Myocyte (in vitro differentiated cells): ENCODE data around the gene NOS3. TPM values are rescaled to one million over a fixed set of nuclear protein-coding genes. Genes with fewer than 3 reads are reported as not detected.
"Not testable (repeated sequence)": the region's sequence is repeated elsewhere in the genome, so short reads cannot be mapped to it uniquely, and the experiment has no call there.

Experiments
- DNase-seq: peaks from one replicate; pipeline ENCODE4 v3.0.0-alpha.2; 2012; ENCODE audit warnings: low read depth
- total RNA-seq: library from RNA; depleted of rRNA; stranded (reverse); fragments of >200 nt; gene quantifications from 2 replicates; pipeline ENCODE4 v1.2.3, GENCODE V29; 2014

NOS3 gene
- total RNA-seq, 1 donor from 2014 or later, result not detected

DNA sequence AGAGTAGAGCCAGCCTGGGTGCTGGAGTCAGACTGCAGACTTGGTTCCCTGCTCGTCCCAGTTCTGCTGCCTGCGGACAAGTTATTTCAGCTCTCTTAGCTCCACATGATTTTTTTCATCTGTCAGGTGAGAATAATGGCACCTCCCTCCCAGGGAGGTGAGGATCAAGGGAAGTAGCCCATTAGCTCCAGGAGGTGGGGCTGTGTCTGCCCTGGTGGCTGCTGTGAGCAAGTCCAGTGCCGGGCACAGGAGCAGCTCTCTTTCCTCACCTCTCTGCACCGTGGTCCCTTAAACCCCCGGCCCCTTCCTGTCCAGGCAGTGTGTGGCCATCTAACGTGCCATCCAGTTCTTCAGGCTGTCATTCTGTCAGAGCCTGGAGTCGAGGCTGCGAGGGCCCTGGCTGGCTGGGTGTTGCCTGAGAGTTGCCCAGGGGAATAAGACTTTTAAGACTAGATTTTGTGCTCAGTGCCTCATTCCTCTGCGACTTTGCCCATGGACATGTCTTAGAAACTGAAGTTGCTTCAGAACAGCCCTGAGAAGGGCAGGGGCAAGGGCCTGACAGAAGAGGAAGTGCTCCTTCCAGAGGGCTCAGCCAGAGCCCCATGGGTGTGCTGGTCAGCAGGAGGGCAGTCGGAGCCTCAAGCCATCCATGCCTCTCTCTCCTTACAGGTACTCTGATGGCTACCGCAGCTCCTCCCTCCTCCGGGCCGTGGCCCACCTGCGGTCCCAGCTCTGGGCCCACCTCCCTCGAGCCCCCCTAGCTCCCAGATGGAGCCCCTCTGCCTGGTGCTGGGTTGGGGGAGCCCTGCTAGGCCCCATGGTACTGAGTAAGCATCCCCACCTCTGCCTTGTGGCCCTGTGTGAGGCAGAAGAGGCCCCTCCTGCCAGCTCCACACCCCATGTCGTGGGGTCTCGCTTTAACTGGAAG is 42.4 kb downstream of the NOS3 start:
- DNase-seq, result no peak

DNA sequence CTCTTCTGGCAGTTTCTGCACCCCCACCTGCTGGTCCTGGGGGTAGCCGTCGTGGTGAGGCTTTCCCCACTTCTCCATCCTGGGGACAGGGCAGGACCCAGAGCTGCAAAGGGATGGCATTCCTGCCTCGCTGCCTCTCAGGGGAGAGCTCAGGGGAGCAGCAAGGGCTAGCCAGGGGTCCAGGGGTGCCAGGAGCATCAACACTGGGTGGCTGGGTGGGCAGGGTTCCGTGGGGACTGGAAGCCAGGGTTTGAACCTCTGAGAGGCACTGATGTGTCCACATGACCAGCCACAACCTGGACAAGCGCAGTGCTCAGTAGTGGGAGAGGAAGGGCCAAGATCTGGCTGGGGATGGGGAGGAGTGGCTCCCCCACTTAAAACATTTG is 43.0 kb downstream of the NOS3 start:
- no peak for DNase-seq

DNA sequence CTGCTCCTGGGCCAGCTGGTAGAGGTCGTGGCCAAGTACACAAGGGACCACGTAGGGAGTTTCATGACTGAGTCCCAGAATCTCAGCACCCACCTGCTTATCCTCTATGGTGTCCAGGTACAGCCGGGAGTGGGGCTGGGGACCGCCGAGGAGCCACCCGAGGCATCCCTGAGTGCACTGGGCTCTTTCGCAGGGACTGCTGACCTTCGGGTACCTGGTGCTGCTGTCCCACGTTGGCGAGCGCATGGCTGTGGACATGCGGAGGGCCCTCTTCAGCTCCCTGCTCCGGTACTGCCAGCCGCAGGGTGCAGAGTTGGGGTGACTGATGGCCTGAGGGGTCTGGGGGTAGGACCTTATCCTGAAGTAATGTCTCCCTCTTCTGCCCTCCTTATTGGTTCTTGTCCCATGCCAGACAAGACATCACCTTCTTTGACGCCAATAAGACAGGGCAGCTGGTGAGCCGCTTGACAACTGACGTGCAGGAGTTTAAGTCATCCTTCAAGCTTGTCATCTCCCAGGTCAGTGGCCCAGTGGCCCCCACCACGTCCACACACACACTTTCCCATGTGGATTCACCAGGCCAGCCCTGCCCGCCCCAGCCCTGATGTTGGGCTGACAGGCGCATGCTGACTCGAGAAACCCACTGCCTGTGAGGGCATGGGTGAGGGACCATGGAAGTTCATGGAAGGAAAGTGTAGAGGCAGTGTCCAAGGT is 43.7 kb downstream of the NOS3 start:
- no peak for DNase-seq

DNA sequence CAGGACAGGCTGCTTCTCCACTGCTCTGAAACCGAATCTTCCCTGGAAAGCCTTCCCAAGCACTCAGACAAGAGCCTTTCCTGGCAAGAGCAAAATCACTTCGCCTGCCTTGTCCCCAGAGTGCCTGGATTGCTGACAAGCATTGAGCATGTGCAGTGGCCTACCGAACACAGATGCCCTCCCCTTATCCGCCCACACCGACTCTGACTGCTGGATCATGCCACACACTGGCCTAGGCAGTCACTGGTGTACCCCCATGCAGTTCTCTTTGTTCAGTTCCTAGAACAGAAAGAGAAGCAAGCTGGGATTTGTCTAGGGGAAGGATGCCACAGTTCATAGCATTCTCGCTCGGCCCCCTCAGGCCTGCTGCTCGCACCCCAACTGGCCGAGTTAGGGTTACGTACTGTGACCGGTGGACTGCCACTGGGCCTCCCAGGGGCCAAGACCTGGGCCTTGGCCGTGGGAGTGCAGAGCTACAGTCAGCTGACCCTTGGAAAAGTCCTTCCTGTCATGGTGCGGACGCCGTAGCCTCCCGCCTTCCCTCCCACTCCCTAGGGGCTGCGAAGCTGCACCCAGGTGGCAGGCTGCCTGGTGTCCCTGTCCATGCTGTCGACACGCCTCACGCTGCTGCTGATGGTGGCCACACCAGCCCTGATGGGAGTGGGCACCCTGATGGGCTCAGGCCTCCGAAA is 44.4 kb downstream of the NOS3 start:
- no peak for DNase-seq

DNA sequence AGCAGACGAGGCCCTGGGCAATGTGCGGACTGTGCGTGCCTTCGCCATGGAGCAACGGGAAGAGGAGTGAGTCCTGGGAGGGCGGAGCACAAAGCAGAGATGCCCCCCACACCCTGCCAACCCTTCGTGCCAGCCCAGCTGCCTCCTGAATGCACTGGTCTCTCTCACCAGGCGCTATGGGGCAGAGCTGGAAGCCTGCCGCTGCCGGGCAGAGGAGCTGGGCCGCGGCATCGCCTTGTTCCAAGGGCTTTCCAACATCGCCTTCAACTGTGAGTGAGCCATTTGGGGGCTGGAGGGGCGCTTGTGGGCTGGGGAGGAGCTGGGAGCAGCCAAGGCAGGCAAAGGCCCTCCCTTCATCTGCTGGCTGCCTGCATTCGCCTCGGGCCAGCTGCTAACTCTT is 45.1 kb downstream of the NOS3 start:
- DNase-seq, result no peak

DNA sequence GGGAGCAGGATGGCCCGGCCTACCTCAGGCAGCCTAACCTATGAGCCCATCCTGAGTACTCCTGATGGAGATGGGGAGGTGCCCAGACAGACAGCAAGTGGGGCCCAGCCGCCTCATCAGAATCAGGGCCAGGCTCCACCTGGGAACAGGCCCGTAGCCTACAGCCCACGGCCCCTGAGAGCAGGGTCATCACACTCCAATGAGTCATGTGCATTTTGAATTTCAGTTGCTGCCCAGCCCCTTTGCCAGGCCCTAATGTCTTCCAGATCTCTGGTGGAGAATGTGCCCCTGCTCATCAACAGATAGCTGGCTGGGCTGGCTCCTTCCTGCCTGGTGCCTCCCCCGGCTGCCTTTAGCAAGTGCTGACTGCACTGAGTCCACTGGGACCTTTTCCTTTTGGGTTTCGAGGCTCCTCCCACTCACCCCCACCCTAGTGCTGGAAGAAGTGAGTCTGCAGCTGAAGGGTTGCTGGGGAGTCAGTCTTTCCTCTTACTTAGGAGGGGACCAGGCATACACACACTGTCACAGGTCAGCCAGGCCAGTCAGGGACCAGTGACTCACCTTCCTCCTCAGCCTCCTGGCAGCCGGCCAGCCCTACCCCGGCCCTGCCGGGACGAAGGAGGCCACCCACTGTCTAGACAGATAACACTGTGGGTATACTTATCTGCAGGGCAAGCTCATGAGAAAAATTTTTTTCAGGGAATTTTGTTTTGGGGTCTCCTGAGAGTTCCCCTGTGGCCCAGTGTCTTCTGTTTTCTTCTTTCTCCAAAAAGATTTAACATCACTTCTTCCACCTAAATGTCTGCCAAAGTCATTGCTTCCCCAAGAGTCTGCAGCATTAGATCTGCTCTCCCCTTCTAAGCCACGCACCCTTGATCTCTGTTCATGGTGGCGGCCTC is 48.4 kb downstream of the NOS3 start:
- DNase-seq, result peak; percentile 90

DNA sequence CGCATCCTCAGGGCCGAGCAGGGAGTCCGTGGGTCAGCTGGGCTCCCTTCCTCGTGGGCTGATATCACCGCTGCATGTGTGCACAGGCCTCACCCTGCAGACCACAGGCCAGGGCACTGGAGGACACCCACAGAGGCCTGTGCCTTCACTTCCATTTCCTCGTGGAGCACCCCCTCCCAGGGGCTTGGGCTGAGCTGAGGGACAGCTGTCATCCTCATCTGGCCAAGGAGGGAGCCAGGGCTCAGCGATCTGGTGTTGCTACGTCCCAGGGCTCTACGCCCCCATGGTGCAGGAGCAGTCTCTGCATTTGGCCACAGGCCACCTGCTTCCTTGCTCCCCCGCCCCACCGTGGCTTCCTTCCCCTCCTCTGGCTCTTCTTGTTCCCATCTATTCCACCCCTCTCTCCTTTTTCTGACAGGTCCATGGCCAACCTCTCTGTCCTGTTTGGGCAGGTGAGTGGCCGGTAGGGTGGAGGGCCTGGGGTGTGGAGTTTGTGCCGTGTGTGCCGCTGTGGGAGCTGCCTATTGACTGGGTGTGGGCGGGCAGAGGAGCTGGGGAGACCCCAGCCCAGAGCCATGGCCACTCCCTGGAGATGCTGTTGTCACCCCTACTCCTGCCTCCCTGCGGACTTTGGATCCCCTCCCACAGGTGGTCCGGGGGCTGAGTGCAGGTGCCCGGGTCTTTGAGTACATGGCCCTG is 49.2 kb downstream of the NOS3 start:
- DNase-seq, result peak; percentile 84

DNA sequence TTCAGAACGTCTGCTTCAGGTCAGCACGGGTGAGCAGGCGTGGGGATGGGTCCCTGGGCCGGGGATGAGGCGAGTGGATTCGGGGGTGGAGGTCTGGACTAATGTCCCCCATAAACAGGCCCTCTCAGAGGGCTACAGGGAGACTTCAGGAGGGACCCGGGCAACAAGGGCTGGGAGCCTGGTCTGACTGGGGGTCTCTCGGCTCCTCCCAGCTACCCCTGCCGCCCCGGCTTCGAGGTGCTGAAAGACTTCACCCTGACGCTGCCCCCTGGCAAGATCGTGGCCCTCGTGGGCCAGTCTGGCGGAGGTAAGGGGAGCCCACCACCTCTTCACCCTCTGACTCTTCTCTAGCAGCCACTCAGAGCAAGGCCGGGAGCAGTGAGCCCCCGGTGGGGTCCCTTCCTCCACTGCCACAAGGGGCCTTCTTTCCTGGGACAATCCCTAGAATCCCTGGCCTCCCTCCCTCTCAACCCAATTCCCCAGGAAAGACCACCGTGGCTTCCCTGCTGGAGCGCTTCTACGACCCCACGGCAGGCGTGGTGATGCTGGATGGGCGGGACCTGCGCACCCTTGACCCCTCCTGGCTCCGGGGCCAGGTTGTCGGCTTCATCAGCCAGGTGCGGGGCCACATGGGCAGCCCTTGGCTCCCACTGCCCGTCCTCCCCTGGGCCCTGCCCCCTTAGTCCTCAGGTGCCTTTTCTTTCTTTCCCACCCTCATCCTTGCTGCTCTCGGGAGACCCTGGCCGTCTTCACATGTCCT is 50.0 kb downstream of the NOS3 start:
- no peak for DNase-seq

DNA sequence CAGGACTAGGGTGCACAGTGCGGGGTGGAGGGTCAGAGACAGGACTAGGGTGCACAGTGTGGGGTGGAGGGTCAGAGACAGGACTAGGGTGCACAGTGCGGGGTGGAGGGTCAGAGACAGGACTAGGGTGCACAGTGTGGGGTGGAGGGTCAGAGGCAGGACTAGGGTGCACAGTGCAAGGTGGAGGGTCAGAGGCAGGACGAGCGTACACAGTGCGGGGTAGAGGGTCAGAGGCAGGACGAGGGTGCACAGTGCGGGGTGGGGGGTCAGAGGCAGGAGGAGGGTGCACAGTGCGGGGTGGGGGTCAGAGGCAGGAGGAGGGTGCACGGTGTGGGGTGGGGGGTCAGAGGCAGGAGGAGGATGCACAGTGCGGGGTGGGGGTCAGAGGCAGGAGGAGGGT is 52.6 kb downstream of the NOS3 start:
- not testable (repeated sequence) for DNase-seq

DNA sequence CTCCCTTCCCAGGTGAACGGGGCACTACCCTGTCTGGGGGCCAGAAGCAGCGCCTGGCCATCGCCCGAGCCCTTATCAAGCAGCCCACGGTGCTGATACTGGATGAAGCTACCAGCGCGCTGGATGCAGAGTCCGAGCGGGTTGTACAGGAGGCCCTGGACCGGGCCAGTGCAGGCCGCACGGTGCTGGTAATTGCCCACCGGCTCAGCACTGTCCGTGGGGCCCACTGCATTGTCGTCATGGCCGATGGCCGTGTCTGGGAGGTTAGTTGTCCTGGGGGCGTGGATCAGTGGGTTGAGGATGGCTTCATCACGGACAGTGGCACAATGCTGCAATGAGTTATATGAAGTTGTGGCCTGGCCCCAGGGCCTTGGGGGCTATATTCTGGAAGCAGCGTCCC is 53.1 kb downstream of the NOS3 start:
- DNase-seq, result no peak

DNA sequence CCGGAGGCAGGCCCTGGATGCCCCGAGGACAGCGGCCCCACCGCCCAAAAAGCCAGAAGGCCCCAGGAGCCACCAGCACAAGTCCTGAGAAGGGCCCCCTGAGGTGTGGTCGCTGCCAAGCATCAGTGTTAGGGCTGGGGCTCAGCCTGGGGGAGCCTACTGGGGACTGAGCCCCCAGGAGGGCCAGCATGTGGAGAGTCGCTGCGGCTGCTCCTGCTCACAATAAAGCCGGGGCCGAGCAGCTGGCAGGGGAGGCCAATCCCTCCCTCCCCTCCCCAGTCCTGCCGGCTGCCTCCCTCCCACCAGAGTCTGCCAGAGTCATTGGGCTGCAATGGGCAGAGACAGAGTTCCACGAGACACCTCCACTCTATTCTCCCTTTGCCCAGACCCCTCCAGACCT is 54.4 kb downstream of the NOS3 start:
- no peak for DNase-seq

DNA sequence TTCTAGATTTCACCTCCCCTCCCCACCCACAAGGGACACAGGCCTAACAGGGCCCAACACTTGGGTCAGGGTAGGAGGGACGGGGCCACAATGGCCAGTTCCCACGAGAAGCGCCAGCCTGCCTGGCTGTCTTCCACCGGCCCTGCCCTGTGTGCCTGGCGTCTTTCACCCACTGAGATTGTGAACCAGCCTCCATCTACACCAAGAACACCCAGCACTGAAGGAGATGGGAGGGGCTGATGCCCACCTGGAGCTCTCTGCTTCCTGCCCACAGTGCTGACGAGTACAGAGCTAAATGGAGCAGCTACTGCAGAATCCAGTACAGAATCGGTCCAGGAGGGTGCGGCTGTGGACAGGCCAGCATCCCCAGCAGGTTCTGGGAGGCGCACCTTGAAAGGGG is 55.1 kb downstream of the NOS3 start:
- no peak for DNase-seq

DNA sequence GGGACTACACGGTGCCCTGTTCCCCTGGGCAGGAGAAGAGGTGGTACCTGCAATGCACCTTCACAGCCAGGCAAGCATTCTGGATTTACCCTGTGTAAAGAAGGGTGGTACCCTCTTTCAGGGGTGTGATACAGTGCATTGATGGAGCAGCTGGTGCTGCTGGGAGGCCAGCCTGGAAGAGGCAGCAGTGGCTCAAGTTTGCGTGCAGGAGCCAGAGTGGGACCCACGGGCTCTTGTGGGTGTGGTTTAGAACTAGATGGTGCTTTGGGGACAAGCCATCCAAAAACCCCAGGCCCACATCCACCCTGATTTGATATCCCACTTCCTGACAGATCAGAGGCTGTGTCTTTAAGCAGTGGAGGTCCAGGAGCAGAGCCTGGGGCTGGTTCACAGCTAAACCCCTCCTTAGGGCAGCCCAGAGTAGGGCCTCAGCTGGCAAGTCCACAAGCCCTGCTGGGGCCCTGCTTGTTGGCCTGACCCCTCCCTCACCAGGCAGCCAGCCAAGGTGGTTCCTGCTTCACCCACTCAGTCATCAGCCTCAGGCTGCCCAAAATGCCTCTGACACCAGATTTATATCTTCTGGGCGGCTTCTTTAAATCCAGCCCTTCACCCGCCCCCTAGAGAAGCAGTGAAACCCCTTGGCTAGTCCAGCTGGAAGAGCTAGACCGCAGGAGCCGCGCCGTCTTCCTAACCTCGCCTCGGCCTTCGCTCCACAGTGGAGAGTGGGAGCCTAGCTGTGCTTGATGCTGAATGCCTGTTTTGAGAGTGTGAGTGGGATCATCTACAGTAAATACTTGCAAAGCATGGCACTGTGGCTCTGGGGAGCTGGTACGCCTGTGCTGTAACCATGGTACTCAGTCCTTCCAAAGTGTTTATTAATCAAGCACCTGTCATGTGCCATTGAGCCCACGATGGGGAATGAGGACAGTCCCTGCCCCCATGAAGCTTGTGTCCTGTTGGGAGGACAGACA is 56.1 kb downstream of the NOS3 start:
- DNase-seq, result peak; percentile 87

DNA sequence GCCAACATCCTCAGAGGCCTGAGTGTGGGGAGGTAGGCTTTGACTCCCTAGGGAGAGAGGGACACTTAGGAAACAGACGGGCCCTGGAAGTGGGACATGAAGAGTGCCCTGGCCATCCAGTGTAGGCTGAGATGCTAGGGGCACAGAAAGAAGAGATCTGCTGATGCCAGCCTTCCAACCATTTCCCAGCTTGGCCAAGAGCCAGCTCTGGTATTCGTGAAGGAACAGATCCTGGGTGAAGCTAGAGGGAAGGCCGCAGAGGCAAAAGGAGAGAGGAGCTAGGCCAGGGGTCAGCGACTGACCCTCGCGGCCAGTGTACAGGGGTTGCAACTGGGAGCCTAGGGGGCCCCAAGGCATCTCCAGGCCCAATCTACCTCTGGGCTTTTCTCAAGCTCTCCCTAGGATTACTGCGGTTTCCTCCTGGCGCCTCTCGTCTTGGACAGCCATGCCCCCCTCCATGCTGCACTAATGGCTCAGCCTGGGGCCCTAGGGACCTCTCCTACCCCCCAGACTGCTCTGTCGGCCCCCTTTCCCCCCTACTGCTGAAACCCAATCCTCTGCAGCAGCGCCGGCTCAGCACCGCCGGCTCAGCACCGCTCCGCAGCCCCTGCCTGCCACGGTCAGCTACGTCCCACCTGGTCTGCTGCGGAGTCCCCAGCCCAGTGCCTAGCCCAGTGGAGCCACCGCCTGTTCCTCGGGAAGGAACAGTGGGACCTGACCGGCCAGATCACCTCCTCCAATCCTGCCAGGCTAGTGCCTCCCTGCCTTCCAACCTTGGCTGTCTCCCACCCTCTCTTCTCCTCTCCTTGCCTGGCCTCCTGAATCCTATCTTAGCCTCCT is 57.4 kb downstream of the NOS3 start, which contains the start of gene ASIC3:
ASIC3 (plus strand) TSS at position 556 of the 840 bp plus-strand sequence. CDS start 355 bp downstream, outside the sequence.
- no peak for DNase-seq

DNA sequence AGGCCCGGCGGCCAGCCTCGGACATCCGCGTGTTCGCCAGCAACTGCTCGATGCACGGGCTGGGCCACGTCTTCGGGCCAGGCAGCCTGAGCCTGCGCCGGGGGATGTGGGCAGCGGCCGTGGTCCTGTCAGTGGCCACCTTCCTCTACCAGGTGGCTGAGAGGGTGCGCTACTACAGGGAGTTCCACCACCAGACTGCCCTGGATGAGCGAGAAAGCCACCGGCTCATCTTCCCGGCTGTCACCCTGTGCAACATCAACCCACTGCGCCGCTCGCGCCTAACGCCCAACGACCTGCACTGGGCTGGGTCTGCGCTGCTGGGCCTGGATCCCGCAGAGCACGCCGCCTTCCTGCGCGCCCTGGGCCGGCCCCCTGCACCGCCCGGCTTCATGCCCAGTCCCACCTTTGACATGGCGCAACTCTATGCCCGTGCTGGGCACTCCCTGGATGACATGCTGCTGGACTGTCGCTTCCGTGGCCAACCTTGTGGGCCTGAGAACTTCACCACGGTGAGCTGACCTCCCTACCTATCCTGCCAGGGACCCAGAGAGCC is 58.2 kb downstream of the NOS3 start:
- no peak for DNase-seq

DNA sequence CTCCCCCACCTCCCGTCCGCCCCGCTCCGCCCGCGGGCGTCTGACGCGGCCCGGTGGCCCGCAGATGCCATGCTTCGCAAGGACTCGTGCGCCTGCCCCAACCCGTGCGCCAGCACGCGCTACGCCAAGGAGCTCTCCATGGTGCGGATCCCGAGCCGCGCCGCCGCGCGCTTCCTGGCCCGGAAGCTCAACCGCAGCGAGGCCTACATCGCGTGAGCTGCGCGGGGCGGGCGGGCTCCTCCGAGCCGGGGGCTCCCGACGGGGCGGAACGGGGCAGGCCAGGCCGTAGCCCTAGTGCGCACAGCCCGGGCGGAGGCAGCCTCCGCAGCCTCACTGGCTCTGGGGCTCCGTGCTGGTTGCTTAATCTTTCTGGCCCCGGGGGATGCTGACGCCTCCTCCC is 60.3 kb downstream of the NOS3 start:
- DNase-seq, result peak; percentile 40

DNA sequence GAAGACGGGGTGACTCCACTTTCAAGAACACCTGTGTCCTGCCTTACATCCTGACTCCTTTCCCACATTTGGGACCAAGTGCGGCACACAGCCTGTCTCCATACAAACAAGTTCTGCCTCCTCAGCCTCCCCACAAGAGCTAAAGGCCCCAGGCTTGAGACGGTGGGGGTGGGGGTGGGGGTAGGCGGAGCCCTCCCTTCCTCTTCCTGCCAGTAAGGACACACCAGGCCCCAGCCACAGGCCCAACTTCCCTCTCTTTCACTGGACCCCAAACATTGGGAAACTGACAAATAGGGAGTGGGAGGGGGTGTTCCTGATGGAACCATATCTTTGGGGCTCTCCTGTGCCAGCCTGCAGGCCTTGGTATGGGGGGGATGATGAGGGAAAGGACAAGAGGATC is 62.3 kb downstream of the NOS3 start:
- no peak for DNase-seq
